Rectal smooth muscle tissue (tissue), 1 donor: ENCODE data around the gene PREP.

Source experiments
- H3K27ac ChIP-seq: one replicate; pipeline ENCODE4 v1.7.0; 2013; ENCODE audit warnings: low read depth, low read length, inconsistent platforms
- H3K27me3 ChIP-seq: one replicate; pipeline ENCODE4 v1.7.0; 2013; ENCODE audit warnings: low read length; ENCODE audit not compliant: control insufficient read depth, insufficient read depth
- H3K36me3 ChIP-seq: one replicate; pipeline ENCODE4 v1.7.0; 2013; ENCODE audit warnings: low read length; ENCODE audit not compliant: control insufficient read depth, insufficient read depth
- H3K4me1 ChIP-seq: one replicate; pipeline ENCODE4 v1.7.0; 2013; ENCODE audit warnings: low read length; ENCODE audit not compliant: control insufficient read depth, insufficient read depth
- H3K4me3 ChIP-seq: one replicate; pipeline ENCODE4 v1.7.0; 2013; ENCODE audit warnings: low read length
- H3K9ac ChIP-seq: one replicate; pipeline ENCODE4 v1.7.0; 2013; ENCODE audit warnings: low read length

The PREP gene

DNA sequence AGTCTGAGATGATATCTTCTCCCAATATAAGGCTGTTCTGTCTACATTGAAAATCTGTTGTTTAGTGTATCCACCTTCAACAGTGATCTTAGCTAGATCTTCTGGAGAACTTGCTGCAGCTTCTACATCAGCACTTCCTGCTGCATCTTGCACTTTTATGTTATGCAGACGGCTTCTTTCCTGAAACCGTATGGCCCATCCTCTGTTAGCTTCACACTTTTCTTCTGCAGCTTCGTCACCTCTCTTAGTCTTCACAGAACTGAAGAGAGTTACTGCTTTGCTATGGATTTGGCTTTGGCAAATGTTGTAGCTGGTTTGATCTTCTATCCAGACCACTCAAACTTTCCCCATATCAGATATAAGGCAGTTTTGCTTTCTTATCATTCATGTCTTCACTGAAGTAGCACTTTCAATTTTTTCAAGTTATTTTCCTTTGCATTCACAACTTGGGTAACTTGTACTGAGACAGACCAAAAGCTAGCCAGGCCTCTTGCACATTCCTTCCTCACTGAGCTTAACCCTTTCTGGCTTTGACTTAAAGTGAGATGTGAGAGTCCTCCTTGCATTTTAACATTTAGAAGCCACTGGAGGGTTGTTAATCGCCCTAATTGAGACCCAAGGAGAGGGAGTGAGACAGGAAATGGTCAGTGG is 110.1 kb downstream of the PREP start:
- H3K4me1 ChIP-seq = no peaks in the 10 kb centered on the region

DNA sequence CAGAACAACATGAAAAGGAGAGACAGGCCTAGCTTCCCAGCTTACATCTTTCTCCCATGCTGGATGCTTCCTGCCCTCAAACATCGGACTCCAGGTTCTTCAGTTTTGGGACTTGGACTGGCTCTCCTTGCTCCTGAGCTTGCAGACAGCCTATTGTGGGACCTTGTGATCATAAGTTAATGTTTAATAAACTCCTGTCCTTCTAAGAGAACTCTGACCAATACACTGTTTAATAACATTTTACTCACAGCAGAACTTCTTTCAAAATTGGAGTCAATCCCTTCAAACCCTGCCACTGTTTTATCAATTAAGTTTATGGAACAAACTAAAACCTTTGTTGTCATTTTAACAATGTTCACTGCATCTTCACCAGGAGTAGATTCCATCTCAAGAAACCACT is 111.4 kb downstream of the PREP start:
- Histone ChIP-seq H3K4me3 (no peak overlapping the region), H3K27ac (no peak overlapping the region), H3K9ac (no peak overlapping the region), H3K4me1 (no peaks in the 10 kb centered on the region), H3K27me3 (no peaks in the 10 kb centered on the region), H3K36me3 (no peaks in the 10 kb centered on the region)

More for the DNA sequence above, 110.1 kb downstream of the PREP start:
- Histone ChIP-seq H3K36me3 (no peaks in the 10 kb centered on the region), H3K27ac (no peak overlapping the region), H3K27me3 (no peaks in the 10 kb centered on the region), H3K9ac (no peak overlapping the region), H3K4me3 (no peak overlapping the region)

DNA sequence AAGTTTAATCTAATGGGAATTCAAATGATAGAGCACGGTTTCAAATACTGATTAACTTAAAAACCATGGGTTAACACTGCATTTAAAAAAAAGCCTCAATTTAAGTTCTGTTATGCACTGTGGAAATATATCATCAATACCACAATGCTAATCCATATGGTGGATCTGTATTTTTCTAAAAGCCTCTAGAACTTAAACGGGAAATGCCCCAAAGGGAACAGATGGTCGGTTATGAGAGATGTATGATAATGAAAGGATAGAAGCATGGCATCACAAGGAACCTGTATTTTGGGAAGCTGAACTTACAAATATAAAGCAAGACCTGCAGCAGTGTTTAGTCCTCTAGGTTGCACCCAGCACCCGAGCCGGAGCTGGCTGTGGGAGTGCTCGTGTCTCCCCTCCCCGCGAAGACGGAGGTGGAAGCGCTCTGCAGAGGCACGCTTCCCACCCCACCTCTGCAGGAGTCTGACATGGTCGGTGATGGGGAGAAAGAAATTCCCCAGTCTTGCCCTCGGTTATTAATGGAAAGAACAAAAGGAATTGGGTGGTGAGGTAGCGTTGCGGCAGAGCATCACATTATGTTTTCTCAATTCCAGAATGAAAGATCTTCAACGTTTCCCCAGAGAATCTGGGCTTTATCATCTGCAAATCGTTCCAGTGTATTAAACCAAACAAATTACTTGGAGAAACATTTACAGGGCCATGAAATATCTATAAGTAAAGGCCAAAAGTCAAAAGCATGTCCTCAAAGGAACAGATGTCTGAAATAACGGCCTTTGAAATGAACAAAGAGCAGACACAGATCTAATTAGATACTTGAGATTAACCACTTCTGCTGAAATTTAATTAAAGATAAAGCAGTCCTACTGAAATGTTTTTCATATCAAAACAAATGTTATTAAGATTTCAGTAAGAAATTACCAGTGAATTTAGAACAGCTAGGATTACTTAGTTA is 120.0 kb downstream of the PREP start:
- Histone ChIP-seq H3K9ac (no peak overlapping the region), H3K27me3 (no peaks in the 10 kb centered on the region), H3K36me3 (peaks cover 10% of the 10 kb centered on the region), H3K4me3 (no peak overlapping the region), H3K4me1 (no peaks in the 10 kb centered on the region), H3K27ac (no peak overlapping the region)

DNA sequence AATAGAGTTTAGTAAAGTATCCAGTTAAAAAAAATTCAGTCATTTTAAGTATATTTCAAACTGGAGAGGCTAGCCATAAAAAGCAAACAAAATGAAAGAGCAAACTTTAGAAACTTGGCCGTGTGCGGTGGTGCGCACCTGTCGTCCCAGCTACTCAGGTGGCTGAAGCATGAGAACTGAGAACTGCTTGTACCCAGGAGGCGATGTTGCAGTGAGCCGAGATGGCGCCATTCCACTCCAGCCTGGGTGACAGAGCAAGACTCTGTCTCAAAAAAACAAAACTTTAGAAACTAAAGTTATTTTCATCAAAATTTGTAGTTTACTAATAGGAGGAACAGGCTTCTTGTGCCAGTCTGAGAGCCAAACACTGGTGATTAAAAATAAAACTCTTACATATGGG is 122.8 kb downstream of the PREP start:
- H3K27ac ChIP-seq = no peak overlapping the region
- H3K36me3 ChIP-seq = peaks cover 18% of the 10 kb centered on the region
- no peak overlapping the region for H3K9ac ChIP-seq
- no peak overlapping the region for H3K4me3 ChIP-seq
- no peaks in the 10 kb centered on the region for H3K27me3 ChIP-seq
- H3K4me1 ChIP-seq = no peaks in the 10 kb centered on the region

DNA sequence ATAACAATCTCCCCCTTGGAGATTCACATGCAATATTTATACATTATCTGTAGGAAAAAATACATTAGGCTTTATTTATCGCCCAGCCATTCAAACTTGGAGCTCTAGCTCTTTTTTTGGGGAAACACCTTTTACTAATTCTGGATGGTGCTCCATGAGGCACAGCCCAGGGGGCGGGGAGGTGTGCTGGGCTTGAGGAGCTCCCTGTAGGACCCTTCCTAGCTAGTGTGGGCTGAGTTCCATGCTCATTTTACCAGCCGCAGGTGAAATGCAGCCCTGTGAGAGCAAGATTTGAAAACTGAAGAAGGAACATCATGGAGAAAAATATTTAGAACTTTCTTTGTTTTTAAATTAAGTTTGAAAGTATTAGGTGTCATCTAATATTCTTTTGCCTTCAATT is 123.4 kb downstream of the PREP start:
- peaks cover 19% of the 10 kb centered on the region for H3K36me3 ChIP-seq
- no peak overlapping the region for H3K4me3 ChIP-seq
- H3K9ac ChIP-seq = no peak overlapping the region
- no peak overlapping the region for H3K27ac ChIP-seq
- H3K27me3 ChIP-seq = no peaks in the 10 kb centered on the region
- no peaks in the 10 kb centered on the region for H3K4me1 ChIP-seq

DNA sequence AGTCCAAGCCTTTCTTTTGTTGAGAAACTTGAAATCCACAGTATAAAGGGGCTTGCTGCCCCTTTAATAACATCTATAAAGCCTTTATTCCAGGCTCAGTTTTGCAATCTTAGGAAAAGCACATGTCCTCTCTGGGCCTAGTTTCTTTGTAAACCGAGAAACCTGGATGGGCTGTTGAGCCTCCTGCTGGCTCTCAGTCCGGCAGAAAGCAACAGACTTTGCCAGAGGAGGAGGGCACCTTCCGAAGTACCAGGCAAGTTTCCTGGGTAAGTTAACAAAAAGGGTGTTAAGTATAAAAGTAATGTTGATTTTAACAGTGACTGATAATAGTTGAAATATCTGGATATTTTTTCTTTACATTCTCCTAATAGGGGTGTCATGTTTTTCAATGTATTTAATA is 124.1 kb downstream of the PREP start:
- H3K9ac ChIP-seq = no peak overlapping the region
- no peak overlapping the region for H3K27ac ChIP-seq
- no peaks in the 10 kb centered on the region for H3K4me1 ChIP-seq
- no peak overlapping the region for H3K4me3 ChIP-seq
- H3K36me3 ChIP-seq = peaks cover 19% of the 10 kb centered on the region
- H3K27me3 ChIP-seq = no peaks in the 10 kb centered on the region

DNA sequence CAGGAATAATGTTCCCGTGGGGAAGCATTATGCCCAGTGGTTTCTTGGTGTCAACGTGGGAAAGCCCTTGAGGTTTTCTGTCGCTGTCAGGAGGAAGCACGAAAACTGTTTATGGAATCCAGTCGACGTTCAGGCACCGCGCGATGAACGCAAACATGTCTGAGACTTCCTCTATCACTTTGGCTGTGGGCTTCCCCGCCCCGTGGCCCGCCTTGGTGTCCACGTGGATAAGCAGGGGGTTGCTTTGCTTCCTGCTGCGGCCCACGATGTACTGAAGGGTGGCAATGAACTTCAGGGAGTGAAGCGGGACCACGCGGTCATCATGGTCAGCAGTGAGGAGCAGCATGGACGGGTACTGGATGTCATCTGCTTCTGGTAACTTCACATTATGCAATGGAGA is 124.8 kb downstream of the PREP start:
- Histone ChIP-seq H3K4me1 (no peaks in the 10 kb centered on the region), H3K9ac (no peak overlapping the region), H3K27ac (no peak overlapping the region), H3K36me3 (peaks cover 19% of the 10 kb centered on the region), H3K27me3 (no peaks in the 10 kb centered on the region), H3K4me3 (no peak overlapping the region)

DNA sequence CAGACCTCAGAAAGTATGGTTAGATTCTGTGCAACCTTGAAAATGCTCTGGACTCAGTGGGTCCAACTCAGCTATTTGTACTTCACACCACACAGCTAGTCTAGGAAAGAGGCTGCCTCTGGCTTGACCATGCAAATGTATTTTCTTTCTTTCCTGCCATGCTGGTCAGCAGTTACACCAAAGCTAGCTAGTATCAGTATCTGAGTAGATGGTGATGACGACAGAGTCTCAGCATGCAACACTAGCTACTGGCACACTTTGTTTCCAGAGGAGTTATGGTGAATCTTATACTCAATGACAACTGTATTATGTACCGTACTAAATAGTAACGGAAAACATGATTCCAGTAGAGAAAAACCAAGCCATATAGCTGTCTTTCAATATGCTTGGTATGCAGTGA is 126.5 kb downstream of the PREP start:
- no peak overlapping the region for H3K27ac ChIP-seq
- H3K9ac ChIP-seq = no peak overlapping the region
- peaks cover 10% of the 10 kb centered on the region for H3K36me3 ChIP-seq
- H3K4me3 ChIP-seq = no peak overlapping the region
- no peaks in the 10 kb centered on the region for H3K4me1 ChIP-seq
- H3K27me3 ChIP-seq = no peaks in the 10 kb centered on the region

DNA sequence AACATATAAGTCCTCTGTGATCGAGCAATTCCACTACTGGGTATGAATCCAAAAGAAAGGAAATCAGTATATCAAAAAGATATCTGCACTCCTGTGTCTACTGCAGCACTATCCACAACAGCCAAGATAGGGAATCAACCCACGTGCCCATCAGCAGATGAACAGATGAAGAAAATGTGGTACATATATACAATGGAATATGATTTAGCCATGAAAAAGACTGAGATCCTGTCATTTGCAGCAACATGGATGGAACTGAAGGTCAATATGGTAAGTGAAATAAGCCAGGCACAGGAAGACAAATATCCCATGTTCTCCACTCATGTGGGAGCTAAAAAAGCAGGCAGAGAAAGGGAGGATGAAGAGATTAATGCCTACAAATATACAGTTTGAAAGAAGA is 127.3 kb downstream of the PREP start:
- no peaks in the 10 kb centered on the region for H3K27me3 ChIP-seq
- no peak overlapping the region for H3K27ac ChIP-seq
- no peaks in the 10 kb centered on the region for H3K4me1 ChIP-seq
- H3K9ac ChIP-seq = no peak overlapping the region
- H3K36me3 ChIP-seq = peaks cover 10% of the 10 kb centered on the region
- no peak overlapping the region for H3K4me3 ChIP-seq

DNA sequence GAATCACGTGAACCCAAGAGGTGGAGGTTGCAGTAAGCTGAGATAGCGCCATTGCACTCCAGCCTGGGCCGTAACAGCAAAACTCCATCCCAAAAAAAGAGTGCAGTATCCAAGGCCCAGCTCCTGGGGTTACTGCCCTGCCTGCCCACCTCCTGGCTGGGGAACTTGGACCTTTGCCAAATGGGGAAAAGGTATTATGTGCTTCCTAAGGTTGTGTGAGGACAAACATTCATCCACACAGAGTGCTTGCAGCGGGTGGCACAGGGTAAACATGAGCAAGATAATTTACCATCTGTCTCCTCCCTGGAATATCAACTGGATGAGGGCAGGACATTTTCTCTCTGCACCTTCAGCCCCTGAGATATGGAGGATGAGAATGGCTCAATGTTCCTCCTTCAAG is 128.2 kb downstream of the PREP start:
- no peak overlapping the region for H3K27ac ChIP-seq
- H3K4me3 ChIP-seq = no peak overlapping the region
- no peaks in the 10 kb centered on the region for H3K4me1 ChIP-seq
- no peak overlapping the region for H3K9ac ChIP-seq
- peaks cover 10% of the 10 kb centered on the region for H3K36me3 ChIP-seq
- H3K27me3 ChIP-seq = no peaks in the 10 kb centered on the region

DNA sequence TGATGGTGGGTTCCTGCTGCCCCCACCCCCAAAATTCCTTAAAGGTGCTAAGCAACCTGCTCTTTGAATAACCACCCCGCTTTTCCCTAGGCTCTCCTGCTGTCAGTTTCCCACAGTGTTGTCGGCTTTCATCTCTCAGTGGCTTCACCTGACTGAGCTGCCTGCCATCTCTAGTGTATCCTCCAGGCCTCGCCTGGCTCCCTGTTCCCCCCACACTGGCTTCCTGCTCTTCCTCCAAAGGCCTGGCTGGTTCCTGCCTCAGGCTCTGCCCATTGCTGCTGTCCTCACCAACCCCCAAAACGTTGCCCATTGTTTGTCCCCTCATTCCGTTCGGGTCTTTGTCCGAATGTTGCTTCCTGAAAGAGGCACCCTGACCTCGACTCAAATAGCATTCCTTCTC is 129.3 kb downstream of the PREP start:
- Histone ChIP-seq H3K4me3 (no peak overlapping the region), H3K27ac (no peak overlapping the region)

DNA sequence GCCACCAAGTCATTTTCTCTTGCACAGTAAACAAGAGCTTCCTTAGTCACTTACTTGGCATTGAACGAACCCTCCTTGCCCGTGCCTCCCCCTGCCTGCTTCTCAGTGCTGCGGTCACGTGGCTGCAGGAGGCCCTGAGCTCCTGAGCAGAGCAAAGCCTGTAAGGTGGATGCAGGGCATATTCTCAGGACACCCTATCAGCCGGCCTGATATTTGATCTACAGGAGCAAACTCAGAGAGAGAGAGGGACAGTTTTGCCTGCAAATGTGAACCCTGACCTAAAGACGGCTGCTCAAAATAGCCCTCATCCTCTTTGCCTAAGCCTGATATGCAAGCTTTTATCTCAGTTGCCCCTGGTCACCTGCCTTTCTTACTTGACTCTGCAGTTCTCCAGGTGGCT is 130.1 kb downstream of the PREP start:
- Histone ChIP-seq H3K9ac (no peak overlapping the region), H3K27me3 (no peaks in the 10 kb centered on the region), H3K4me3 (no peak overlapping the region), H3K27ac (no peak overlapping the region), H3K36me3 (peaks cover 8% of the 10 kb centered on the region), H3K4me1 (no peaks in the 10 kb centered on the region)

More for the DNA sequence above, 129.3 kb downstream of the PREP start:
- peaks cover 10% of the 10 kb centered on the region for H3K36me3 ChIP-seq
- no peaks in the 10 kb centered on the region for H3K27me3 ChIP-seq
- H3K4me1 ChIP-seq = no peaks in the 10 kb centered on the region
- H3K9ac ChIP-seq = no peak overlapping the region

DNA sequence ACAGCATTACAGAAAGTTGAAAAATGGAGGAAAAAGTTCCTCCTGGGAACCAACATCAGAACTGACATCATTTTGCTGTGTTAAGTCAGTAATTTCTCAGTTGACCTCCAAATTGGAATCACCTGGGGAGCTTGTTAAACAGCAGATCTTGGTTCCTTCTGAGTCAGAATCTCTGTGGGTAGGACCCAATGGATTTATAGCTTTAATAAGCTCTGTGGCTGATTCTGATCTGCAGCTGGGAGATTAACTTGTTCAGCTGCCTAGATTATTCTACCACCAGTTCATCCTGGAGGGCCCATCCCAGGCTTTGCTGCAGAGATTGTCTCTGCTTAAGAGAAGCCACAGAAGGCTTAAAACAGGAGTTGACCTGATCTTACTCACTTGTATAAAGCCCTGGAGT is 132.4 kb downstream of the PREP start:
- H3K9ac ChIP-seq = no peak overlapping the region

More for the DNA sequence above, 132.4 kb downstream of the PREP start:
- H3K4me3 ChIP-seq = no peak overlapping the region
- peaks cover 3% of the 10 kb centered on the region for H3K36me3 ChIP-seq
- no peaks in the 10 kb centered on the region for H3K4me1 ChIP-seq
- no peak overlapping the region for H3K27ac ChIP-seq
- H3K27me3 ChIP-seq = no peaks in the 10 kb centered on the region
